ENCODE results near the gene TBC1D10A.

DNA sequence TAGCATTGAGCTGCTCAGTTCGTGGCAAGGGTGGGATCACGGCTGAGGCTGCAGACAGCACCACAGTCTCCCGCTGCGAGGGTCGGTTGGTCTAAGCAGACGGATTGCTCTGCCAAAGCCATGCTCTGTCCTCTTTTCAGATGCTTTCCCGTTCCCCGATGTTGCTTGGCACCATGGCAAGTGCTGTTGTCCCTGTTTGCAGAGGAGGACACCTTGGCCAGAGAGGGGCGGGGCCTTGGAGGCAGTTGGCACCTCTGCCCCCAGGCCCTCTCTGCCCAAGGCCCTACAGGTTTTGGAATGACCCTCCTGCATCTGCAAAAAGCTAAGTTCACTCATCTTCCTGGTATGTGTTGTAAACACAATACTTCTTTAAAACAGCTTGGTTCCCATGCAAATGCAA is 41.7 kb upstream of the TBC1D10A start:
- no peak for TF ChIP-seq CTCF (IDR thresholded peaks at IDR 0.05)
- TF ChIP-seq POLR2AphosphoS5 (IDR thresholded peaks at IDR 0.05; ENCODE audit: insufficient read depth in 1 of 2, low read depth in 1 of 2) = no peak
- TF ChIP-seq POLR2A (IDR thresholded peaks at IDR 0.05) = no peak
